Upper lobe of left lung (tissue), 4 donors: ENCODE data around the gene ST3GAL4.

Experiments
- EP300 ChIP-seq, 4 donors: sonication (generic); formaldehyde crosslinking; IDR thresholded peaks; one replicate each; pipeline ENCODE4 v1.5.1; 2017; ENCODE audit warnings: antibody characterized with exemption in 4 of 4, control low read depth in 2 of 4
- POLR2A ChIP-seq, 4 donors: fragments of 450-650 bp; IDR thresholded peaks; one replicate each; pipeline ENCODE4 v1.5.1; 2016 to 2017; ENCODE audit warnings: antibody characterized with exemption in 4 of 4, mild to moderate bottlenecking in 2 of 4
- POLR2AphosphoS5 ChIP-seq, 2 donors: sonication (generic); formaldehyde crosslinking; IDR thresholded peaks; one replicate each; pipeline ENCODE4 v1.5.1; 2017; ENCODE audit warnings: antibody characterized with exemption in 2 of 2
- TF ChIP-seq, protein P1 (sequence below), 6 experiments: fragments of 450-650 bp in 4 of 6; fragments of 200-600 bp in 2 of 6; sonication (generic) in 2 of 6; IDR thresholded peaks; one replicate each; pipeline ENCODE4 v1.5.1; 2016 to 2019; ENCODE audit warnings: antibody characterized with exemption in 6 of 6

DNA sequence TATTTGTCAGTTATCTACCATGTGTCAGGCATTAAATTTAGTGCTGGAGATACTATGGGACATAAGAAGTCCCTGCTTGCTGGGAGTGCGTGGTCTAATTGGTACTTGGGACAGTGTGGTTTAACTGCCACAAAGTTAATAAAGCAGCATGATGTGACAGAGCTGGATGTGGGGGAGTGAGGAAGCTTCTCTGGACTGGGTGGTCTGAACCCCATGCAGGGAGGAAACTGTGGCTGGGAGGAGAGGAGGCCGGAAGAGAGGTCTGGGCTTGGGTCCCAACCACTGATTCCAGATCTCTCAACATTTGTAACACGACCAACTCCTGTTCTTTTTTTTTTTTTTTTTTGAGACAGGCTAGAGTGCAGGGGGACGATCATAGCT, 37.1 kb downstream of the ST3GAL4 start:
- TF ChIP-seq, protein P1, sequence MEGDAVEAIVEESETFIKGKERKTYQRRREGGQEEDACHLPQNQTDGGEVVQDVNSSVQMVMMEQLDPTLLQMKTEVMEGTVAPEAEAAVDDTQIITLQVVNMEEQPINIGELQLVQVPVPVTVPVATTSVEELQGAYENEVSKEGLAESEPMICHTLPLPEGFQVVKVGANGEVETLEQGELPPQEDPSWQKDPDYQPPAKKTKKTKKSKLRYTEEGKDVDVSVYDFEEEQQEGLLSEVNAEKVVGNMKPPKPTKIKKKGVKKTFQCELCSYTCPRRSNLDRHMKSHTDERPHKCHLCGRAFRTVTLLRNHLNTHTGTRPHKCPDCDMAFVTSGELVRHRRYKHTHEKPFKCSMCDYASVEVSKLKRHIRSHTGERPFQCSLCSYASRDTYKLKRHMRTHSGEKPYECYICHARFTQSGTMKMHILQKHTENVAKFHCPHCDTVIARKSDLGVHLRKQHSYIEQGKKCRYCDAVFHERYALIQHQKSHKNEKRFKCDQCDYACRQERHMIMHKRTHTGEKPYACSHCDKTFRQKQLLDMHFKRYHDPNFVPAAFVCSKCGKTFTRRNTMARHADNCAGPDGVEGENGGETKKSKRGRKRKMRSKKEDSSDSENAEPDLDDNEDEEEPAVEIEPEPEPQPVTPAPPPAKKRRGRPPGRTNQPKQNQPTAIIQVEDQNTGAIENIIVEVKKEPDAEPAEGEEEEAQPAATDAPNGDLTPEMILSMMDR (IDR thresholded peaks at IDR 0.05), result no peak
- no peak for TF ChIP-seq EP300 (IDR thresholded peaks at IDR 0.05)
- no peak for TF ChIP-seq POLR2A (IDR thresholded peaks at IDR 0.05)
- no peak for TF ChIP-seq POLR2AphosphoS5 (IDR thresholded peaks at IDR 0.05)
